Endometrial microvascular endothelial cells (primary cell): ENCODE measurements around the gene ECE2. TPM values are rescaled to one million over a fixed set of nuclear protein-coding genes. Genes with fewer than 3 reads are reported as not detected.

ENCODE experiments used
- in situ Hi-C: cut with HindIII; loops from 2 replicates; pipeline ENCODE4 v1.10.0; 2017; ENCODE audit warnings: low sequenced_read_pairs, low pct_unique_long_range_greater_than_20kb; ENCODE audit errors: inconsistent ontology term
- total RNA-seq: library from RNA; depleted of rRNA; stranded (reverse); fragments of >200 nt; gene quantifications from one replicate; pipeline ENCODE4 v1.2.3, GENCODE V29; 2015; ENCODE audit errors: inconsistent ontology term

ECE2 gene
- total RNA-seq, 1 donor from 2014 or later, result not detected

DNA sequence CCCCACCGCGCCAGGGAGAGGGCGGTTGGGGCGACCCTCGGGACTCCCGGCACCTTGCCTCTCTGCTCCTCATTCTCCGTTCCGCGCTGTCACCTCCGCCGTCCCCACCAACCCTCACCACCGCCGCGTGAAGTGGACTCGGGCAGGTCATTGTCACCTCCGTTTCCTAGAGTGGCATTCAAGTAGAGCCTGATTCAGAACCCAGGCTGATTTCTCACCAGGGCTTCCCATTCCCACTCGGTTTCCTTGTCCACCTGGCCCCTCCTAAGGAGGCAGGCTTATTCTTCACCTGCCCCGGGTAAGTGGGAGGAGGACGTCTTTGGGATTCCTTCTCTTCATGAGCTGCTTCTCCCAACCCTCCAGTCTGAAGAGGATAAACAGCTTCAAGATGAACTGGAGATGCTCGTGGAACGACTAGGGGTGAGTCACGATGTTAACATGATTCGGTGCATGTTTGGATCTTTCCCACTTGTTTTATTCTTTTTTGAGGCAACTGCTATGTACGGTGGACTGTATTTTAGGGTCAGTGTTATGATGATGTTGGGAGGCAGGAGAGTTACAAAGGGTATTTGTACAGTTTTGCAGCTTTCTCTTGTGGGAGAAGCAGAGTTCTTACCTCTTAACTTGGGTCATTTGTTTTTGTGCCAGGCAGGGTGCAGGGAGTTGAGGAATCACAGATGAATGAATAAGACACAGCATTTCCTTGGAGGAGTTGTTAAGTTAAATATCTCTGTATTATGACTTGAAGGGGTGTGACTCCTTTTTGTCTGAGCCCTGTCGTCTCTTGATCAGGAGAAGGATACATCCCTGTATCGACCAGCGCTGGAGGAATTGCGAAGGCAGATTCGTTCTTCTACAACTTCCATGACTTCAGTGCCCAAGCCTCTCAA lies 23.9 kb downstream of the ECE2 start:
- in situ Hi-C loops, result no loop called here

DNA sequence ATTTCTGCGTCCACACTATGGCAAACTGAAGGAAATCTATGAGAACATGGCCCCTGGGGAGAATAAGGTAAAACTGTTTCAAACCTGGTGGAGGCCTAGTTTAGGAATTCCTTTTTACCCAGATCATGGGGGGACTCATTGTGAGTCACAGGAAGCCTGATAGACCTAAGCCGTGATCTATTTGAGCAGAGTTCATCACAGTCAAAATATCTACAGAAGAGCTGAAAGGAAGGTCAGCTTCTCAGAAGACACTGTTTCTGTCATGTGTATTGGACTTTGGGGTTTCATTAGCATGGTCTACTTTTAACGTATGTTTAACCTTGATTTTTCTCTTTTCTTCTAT lies 24.5 kb downstream of the ECE2 start:
- in situ Hi-C loops, result no loop called here

GRCh38 chr3:184305577-184305976 lies 29.8 kb downstream of the ECE2 start:
- in situ Hi-C loops, result no loop called here

DNA sequence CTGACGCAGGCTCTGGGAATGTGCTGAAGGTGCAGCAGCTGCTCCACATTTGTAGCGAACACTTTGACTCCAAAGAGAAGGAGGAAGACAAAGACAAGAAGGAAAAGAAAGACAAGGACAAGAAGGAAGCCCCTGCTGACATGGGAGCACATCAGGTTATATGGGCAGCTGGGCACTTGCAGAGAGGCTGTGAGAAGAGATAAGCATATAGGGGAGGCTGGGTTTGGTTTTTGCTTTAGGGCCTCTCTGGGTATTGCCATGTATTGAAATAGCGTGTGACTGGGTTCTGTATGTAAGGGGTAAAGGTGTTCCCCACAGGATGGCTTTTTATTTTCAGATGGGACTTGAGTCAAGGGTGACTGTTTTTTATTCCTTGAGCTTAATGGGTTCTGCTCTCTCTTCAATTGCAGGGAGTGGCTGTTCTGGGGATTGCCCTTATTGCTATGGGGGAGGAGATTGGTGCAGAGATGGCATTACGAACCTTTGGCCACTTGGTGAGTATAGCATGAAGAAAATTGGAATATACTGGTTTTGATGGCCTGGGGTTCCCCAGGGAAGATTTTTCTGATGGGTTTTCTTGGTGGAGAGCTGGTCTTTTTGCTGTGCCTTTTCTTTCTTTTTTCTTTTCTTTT lies 30.6 kb downstream of the ECE2 start:
- in situ Hi-C loops, result no loop called here

GRCh38 chr3:184307915-184308314 lies 32.1 kb downstream of the ECE2 start:
- in situ Hi-C loops, result no loop called here

DNA sequence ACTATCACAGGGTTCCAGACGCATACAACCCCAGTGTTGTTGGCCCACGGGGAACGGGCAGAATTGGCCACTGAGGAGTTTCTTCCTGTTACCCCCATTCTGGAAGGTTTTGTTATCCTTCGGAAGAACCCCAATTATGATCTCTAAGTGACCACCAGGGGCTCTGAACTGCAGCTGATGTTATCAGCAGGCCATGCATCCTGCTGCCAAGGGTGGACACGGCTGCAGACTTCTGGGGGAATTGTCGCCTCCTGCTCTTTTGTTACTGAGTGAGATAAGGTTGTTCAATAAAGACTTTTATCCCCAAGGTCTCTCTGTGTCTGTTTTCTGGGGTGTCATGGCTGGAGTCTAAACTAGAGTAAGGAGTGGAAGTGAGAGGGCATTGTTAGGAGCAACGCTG lies 32.9 kb downstream of the ECE2 start:
- in situ Hi-C loops, result no loop called here

DNA sequence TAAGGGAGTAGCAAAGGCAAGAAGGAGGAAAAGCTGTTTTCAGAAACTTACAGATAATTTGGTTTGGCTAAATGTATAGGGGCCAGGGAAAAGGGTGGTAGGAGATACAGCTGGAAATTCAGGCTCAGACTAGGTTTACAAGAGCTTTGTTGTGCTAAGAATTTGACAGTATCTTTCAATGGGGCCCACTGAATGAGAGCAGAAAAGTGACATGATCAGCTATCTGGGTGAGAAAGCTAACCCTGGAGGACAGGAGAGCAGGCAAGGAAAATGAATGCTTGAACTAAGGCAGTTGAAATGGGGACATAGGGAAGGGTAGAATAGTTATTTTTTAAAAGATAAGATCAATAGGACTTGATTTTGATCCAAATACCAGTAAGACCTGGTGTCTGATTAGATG lies 35.8 kb downstream of the ECE2 start:
- in situ Hi-C loops, result no loop called here

- in situ Hi-C loops, result no loop called here
Measured at GRCh38 chr3:184314363-184314699, 38.5 kb downstream of the ECE2 start, which contains the start of gene EIF4G1. TSS of gene EIF4G1 (plus strand) at chr3:184314606. CDS start at chr3:184315797, 1,191 bp downstream.

- in situ Hi-C loops, result no loop called here
Measured at GRCh38 chr3:184314700-184315542, 39.1 kb downstream of the ECE2 start.

DNA sequence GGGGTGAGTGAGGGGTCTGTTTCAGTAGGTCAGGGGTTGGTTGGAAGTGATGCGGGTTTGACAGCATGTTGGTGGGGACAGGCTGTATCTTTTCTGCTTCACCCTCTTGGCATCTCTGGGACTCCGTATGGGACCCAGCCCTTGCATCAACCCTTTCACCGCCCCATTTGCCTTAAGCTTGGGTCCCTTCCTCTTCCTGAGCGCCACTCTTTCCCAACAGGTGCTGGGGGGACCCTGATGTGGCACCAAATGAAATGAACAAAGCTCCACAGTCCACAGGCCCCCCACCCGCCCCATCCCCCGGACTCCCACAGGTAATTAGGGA lies 39.7 kb downstream of the ECE2 start:
- in situ Hi-C loops, result no loop called here

DNA sequence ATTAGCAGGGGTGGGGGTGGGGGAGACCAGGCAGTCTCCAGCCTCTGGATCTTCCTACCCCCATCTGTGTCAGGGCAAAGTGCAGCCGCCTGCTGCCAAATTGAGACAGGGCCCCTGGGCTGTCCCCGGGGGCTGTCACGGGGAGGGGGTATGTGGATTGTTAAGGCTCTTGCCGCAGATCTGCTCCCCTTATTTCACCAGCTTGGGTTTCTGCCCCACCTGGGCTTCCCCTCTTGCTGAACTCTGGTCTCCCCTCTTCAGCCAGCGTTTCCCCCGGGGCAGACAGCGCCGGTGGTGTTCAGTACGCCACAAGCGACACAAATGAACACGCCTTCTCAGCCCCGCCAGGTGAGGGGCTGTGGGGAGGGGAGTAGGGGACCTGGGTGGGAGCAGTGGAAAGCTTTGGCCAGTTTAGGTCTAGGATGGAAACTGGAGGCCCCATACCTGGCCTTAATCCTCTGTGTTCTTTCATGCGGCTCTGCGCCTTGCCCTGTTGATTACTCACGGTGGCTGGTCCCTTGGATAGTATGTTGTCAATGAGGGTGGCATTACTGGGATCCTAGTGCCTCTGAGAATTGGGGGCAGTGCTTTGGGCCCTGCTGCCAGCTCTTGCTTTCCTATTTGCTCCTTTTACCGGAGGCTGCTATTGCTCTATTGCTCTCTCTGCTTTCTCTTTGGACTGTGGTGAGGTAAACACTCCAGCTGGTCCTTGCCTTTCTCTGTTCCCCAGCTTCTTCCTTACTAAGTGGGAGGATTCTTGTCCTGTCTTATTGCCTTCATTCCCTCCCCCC lies 40.2 kb downstream of the ECE2 start:
- in situ Hi-C loops, result no loop called here

- in situ Hi-C loops, result no loop called here
Measured at GRCh38 chr3:184316792-184317191, 41.0 kb downstream of the ECE2 start.

- in situ Hi-C loops, result no loop called here
Measured at GRCh38 chr3:184317201-184317600, 41.4 kb downstream of the ECE2 start.

GRCh38 chr3:184320104-184320445 lies 44.3 kb downstream of the ECE2 start:
- in situ Hi-C loops, result no loop called here

DNA sequence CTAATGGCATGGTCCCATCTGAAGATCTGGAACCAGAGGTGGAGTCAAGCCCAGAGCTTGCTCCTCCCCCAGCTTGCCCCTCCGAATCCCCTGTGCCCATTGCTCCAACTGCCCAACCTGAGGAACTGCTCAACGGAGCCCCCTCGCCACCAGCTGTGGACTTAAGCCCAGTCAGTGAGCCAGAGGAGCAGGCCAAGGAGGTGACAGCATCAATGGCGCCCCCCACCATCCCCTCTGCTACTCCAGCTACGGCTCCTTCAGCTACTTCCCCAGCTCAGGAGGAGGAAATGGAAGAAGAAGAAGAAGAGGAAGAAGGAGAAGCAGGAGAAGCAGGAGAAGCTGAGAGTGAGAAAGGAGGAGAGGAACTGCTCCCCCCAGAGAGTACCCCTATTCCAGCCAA lies 45.8 kb downstream of the ECE2 start:
- in situ Hi-C loops, result no loop called here

DNA sequence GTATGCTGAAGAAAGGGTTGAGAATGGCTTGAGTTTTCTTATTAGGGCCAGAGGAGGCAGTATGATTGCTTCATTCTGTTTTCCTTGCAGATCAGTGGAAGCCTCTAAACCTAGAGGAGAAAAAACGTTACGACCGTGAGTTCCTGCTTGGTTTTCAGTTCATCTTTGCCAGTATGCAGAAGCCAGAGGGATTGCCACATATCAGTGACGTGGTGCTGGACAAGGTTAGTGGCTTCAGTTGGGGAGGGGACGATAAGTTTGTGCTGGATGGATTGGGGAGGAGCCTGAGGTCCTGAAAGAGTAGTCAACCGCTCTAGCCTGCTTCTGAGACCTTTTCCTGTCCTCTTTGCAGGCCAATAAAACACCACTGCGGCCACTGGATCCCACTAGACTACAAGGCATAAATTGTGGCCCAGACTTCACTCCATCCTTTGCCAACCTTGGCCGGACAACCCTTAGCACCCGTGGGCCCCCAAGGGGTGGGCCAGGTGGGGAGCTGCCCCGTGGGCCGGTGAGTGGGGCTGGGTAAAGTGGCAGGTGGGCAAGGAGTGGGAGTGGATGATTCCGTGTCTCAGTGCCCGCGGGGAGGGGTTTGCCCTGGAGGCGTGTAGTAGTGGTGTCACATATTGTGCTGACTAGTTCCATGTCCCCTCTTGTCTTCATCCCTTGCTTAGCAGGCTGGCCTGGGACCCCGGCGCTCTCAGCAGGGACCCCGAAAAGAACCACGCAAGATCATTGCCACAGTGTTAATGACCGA lies 47.1 kb downstream of the ECE2 start:
- in situ Hi-C loops, result no loop called here

DNA sequence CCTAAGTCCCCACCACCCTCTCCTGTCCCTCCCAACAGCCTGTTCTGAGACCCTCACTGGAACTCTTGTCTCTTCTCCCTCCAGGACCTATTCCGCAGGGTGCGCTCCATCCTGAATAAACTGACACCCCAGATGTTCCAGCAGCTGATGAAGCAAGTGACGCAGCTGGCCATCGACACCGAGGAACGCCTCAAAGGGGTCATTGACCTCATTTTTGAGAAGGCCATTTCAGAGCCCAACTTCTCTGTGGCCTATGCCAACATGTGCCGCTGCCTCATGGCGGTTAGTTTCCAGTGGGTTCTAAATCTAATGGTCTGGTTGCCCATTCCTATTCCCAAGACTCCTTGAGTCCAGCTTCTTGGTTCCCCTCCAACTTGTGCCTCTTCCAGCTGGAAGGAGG lies 47.9 kb downstream of the ECE2 start:
- in situ Hi-C loops, result no loop called here

DNA sequence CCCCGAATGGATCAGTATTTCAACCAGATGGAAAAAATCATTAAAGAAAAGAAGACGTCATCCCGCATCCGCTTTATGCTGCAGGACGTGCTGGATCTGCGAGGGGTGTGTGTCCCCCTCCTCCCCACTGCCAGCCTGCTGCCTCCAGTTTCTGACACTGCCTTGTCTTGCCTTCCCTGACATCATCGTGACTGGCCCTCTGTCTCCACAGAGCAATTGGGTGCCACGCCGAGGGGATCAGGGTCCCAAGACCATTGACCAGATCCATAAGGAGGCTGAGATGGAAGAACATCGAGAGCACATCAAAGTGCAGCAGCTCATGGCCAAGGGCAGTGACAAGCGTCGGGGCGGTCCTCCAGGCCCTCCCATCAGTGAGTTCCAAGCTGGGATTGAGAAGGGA lies 49.4 kb downstream of the ECE2 start:
- in situ Hi-C loops, result no loop called here
